SK-N-SH treated with all-trans-retinoic acid at 6 μM for 48 hours (cell line): ENCODE measurements around the gene DUSP5.
A peak's percentile ranks its signal among the peaks of the same experiment; 100 is the strongest.

Experiments used
- ATAC-seq: fragments of 200-7000 bp; cut with Tn5 transposase; 3 replicates; pipeline ENCODE4 v1.9.1; 2020; ENCODE audit warnings: mild to moderate bottlenecking, moderate library complexity
- ARNTL ChIP-seq: fragments of 450-650 bp; formaldehyde crosslinking; IDR thresholded peaks from 2 replicates; pipeline ENCODE4 v1.5.0; 2020; ENCODE audit warnings: low read depth, mild to moderate bottlenecking, moderate library complexity, borderline replicate concordance
- BACH2 ChIP-seq: fragments of 250-450 bp; sonication (Bioruptor Pico); IDR thresholded peaks from 2 replicates; pipeline ENCODE4 v1.9.0; 2021; ENCODE audit warnings: mild to moderate bottlenecking, borderline replicate concordance
- CREB5 ChIP-seq: fragments of 250-450 bp; sonication (Bioruptor Pico); IDR thresholded peaks from 2 replicates; pipeline ENCODE4 v1.5.1; 2020; ENCODE audit warnings: low read depth, mild to moderate bottlenecking, moderate library complexity
- CSDC2 ChIP-seq: fragments of 250-450 bp; sonication (Bioruptor Pico); IDR thresholded peaks from 2 replicates; pipeline ENCODE4 v1.5.0; 2020; ENCODE audit warnings: mild to moderate bottlenecking, moderate library complexity
- CSRNP3 ChIP-seq: fragments of 250-450 bp; sonication (Bioruptor Pico); IDR thresholded peaks from 2 replicates; pipeline ENCODE4 v1.5.1; 2021; ENCODE audit warnings: mild to moderate bottlenecking, moderate library complexity
- ESRRG ChIP-seq: fragments of 250-450 bp; sonication (Bioruptor Pico); IDR thresholded peaks from 2 replicates; pipeline ENCODE4 v1.6.1; 2021; ENCODE audit warnings: mild to moderate bottlenecking
- GLIS3 ChIP-seq: fragments of 250-450 bp; sonication (Bioruptor Pico); IDR thresholded peaks from 2 replicates; pipeline ENCODE4 v1.5.0; 2020; ENCODE audit warnings: mild to moderate bottlenecking, moderate library complexity
- ISL1 ChIP-seq: fragments of 250-450 bp; sonication (Bioruptor Pico); IDR thresholded peaks from 2 replicates; pipeline ENCODE4 v2.1.2; 2022; ENCODE audit warnings: mild to moderate bottlenecking, moderate library complexity
- OSR1 ChIP-seq: fragments of 250-450 bp; sonication (Bioruptor Pico); IDR thresholded peaks from 2 replicates; pipeline ENCODE4 v1.8.0; 2022; ENCODE audit warnings: moderate library complexity, mild to moderate bottlenecking, inconsistent platforms
- POU6F1 ChIP-seq: fragments of 250-450 bp; sonication (Bioruptor Pico); IDR thresholded peaks from 2 replicates; pipeline ENCODE4 v1.8.0; 2021; ENCODE audit warnings: low read depth, mild to moderate bottlenecking, moderate library complexity, borderline replicate concordance
- RARB ChIP-seq: fragments of 250-450 bp; sonication (Bioruptor Pico); IDR thresholded peaks from 2 replicates; pipeline ENCODE4 v1.8.0; 2021; ENCODE audit warnings: mild to moderate bottlenecking, moderate library complexity
- TCF4 ChIP-seq: fragments of 250-450 bp; sonication (Bioruptor Pico); IDR thresholded peaks from 2 replicates; pipeline ENCODE4 v1.8.0; 2021; ENCODE audit warnings: mild to moderate bottlenecking, moderate library complexity, borderline replicate concordance
- TOX ChIP-seq: fragments of 250-450 bp; sonication (Bioruptor Pico); IDR thresholded peaks from 2 replicates; pipeline ENCODE4 v1.8.0; 2021; ENCODE audit warnings: mild to moderate bottlenecking, moderate library complexity, borderline replicate concordance
- TSHZ2 ChIP-seq: fragments of 250-450 bp; sonication (Bioruptor Pico); IDR thresholded peaks from 2 replicates; pipeline ENCODE4 v1.5.0; 2020; ENCODE audit warnings: mild to moderate bottlenecking, moderate library complexity
- ZC3H10 ChIP-seq: fragments of 250-450 bp; sonication (Bioruptor Pico); IDR thresholded peaks from 2 replicates; pipeline ENCODE4 v1.5.1; 2021; ENCODE audit warnings: mild to moderate bottlenecking, moderate library complexity
- ZFP3 ChIP-seq: fragments of 250-450 bp; sonication (Bioruptor Pico); IDR thresholded peaks from 2 replicates; pipeline ENCODE4 v1.5.0; 2020; ENCODE audit warnings: mild to moderate bottlenecking, moderate library complexity
- ZFP30 ChIP-seq: fragments of 450-650 bp; formaldehyde crosslinking; IDR thresholded peaks from 2 replicates; pipeline ENCODE4 v1.5.0; 2022; ENCODE audit warnings: mild to moderate bottlenecking, moderate library complexity
- ZNF565 ChIP-seq: fragments of 450-650 bp; formaldehyde crosslinking; conservative IDR thresholded peaks from 2 replicates; pipeline ENCODE4 v1.5.0; 2020; ENCODE audit warnings: low read depth, mild to moderate bottlenecking, moderate library complexity
- ZNF70 ChIP-seq: fragments of 450-650 bp; formaldehyde crosslinking; IDR thresholded peaks from 2 replicates; pipeline ENCODE4 v1.5.0; 2020; ENCODE audit warnings: mild to moderate bottlenecking, moderate library complexity
- ZNF8 ChIP-seq: fragments of 450-650 bp; formaldehyde crosslinking; IDR thresholded peaks from 2 replicates; pipeline ENCODE4 v1.5.0; 2020; ENCODE audit warnings: mild to moderate bottlenecking, moderate library complexity

Gene DUSP5

GRCh38 chr10:110497438-110498086 lies at the start of gene DUSP5:
TSS of gene DUSP5 (plus strand) at chr10:110497907. CDS start at chr10:110498122, 215 bp downstream.
- TF ChIP-seq OSR1: no peak
- TF ChIP-seq BACH2 (CRISPR knock-in tag): no peak
- TF ChIP-seq TOX (CRISPR knock-in tag): no peak
- TF ChIP-seq ZFP30: no peak
- TF ChIP-seq GLIS3 (CRISPR knock-in tag): no peak
- no peak for TF ChIP-seq ZFP3 (CRISPR knock-in tag)
- no peak for TF ChIP-seq ARNTL (CRISPR knock-in tag)
- no peak for TF ChIP-seq TCF4
- ATAC-seq: peak; percentile 48

- no peak for ATAC-seq
- TF ChIP-seq CREB5 (CRISPR knock-in tag) (no peak), ESRRG (no peak), CSRNP3 (CRISPR knock-in tag) (no peak), OSR1 (no peak), ZFP3 (CRISPR knock-in tag) (no peak), ZC3H10 (CRISPR knock-in tag) (no peak), ZNF565 (no peak), TOX (CRISPR knock-in tag) (no peak), GLIS3 (CRISPR knock-in tag) (no peak), ZNF8 (CRISPR knock-in tag) (no peak), TSHZ2 (CRISPR knock-in tag) (no peak)
These were observed 48.9 kb upstream of the DUSP5 start for GRCh38 chr10:110448682-110449418.

GRCh38 chr10:110455446-110455845 lies 42.3 kb upstream of the DUSP5 start:
- no peak for ATAC-seq
- TF ChIP-seq RARB (CRISPR knock-in tag): no peak
- TF ChIP-seq ZNF8 (CRISPR knock-in tag): no peak
- TF ChIP-seq ZFP30: no peak

GRCh38 chr10:110456046-110456445 lies 41.7 kb upstream of the DUSP5 start:
- no peak for ATAC-seq
- TF ChIP-seq ISL1 (CRISPR knock-in tag) (no peak), ESRRG (no peak), RARB (CRISPR knock-in tag) (no peak), ZNF70 (no peak), GLIS3 (CRISPR knock-in tag) (no peak), CREB5 (CRISPR knock-in tag) (no peak), TCF4 (no peak), ZFP30 (no peak), TSHZ2 (CRISPR knock-in tag) (no peak), POU6F1 (CRISPR knock-in tag) (no peak), ZNF8 (CRISPR knock-in tag) (no peak), ZNF565 (no peak), CSRNP3 (CRISPR knock-in tag) (no peak), TOX (CRISPR knock-in tag) (no peak), CSDC2 (CRISPR knock-in tag) (no peak), OSR1 (no peak), ARNTL (CRISPR knock-in tag) (no peak), BACH2 (CRISPR knock-in tag) (no peak)
